Common myeloid progenitor, CD34-positive (primary cell): Measurements from ENCODE around the gene RBMS1.

ENCODE experiments used
- CTCF ChIA-PET: fragments of 350-600 bp; sonication (Branson Sonifier 250); formaldehyde crosslinking; loops from one replicate; lab custom pipeline; 2021; ENCODE audit warnings: antibody characterized with exemption; lab: Charles Lee
- POLR2A ChIA-PET: fragments of 350-600 bp; sonication (Branson Sonifier 250); formaldehyde crosslinking; loops from one replicate; lab custom pipeline; 2021; ENCODE audit warnings: antibody characterized with exemption; lab: Charles Lee
- DNase-seq, 3 donors: peaks; one replicate each; pipeline versions ENCODE4 v3.0.0 to v3.0.0-alpha.2; 2013
- H3K27ac ChIP-seq, 2 experiments: 1 replicate in 1 of 2; 2 replicates in 1 of 2; pipeline ENCODE4 v1.7.0; 2013; ENCODE audit warnings: inconsistent platforms in 2 of 2, low read length in 2 of 2, mild to moderate bottlenecking in 2 of 2, low read depth in 1 of 2, moderate library complexity in 1 of 2; ENCODE audit not compliant: severe bottlenecking in 2 of 2, insufficient read depth in 1 of 2, poor library complexity in 1 of 2
- H3K27me3 ChIP-seq, 5 experiments: replicated peaks in 2 of 5; 1 replicate in 3 of 5; 2 replicates in 2 of 5; pipeline versions ENCODE4 v1.6.1 to v1.7.0; 2013; ENCODE audit warnings: low read length in 4 of 5, mild to moderate bottlenecking in 2 of 5, moderate library complexity in 2 of 5, inconsistent platforms in 1 of 5; ENCODE audit not compliant: insufficient read depth in 5 of 5, control insufficient read depth in 4 of 5
- H3K36me3 ChIP-seq, 4 experiments: 1 replicate in 2 of 4; 2 replicates in 2 of 4; pipeline versions ENCODE4 v1.6.1 to v1.7.0; 2013; ENCODE audit warnings: low read length in 3 of 4, control low read depth in 1 of 4, mild to moderate bottlenecking in 1 of 4; ENCODE audit not compliant: control insufficient read depth in 4 of 4, insufficient read depth in 4 of 4
- H3K4me1 ChIP-seq, 4 experiments: 1 replicate in 3 of 4; 2 replicates in 1 of 4; pipeline versions ENCODE4 v1.6.1 to v1.7.1; 2013; ENCODE audit warnings: low read length in 3 of 4, mild to moderate bottlenecking in 3 of 4, control low read depth in 1 of 4, inconsistent platforms in 1 of 4, moderate library complexity in 1 of 4; ENCODE audit not compliant: control insufficient read depth in 4 of 4, insufficient read depth in 4 of 4; ENCODE audit errors: control extremely low read depth in 1 of 4
- H3K4me3 ChIP-seq, 7 experiments: 1 replicate in 4 of 7; 2 replicates in 3 of 7; pipeline versions ENCODE4 v1.5.1 to v1.7.0; 2013; ENCODE audit warnings: mild to moderate bottlenecking in 7 of 7, low read length in 6 of 7, moderate library complexity in 6 of 7, inconsistent platforms in 2 of 7, low read depth in 2 of 7, control low read depth in 1 of 7; ENCODE audit not compliant: insufficient read depth in 4 of 7, control insufficient read depth in 1 of 7; ENCODE audit errors: extremely low read depth in 1 of 7
- H3K9me3 ChIP-seq, 5 experiments: 1 replicate in 4 of 5; 2 replicates in 1 of 5; pipeline versions ENCODE4 v1.6.1 to v1.7.1; 2013; ENCODE audit warnings: low read length in 4 of 5, mild to moderate bottlenecking in 2 of 5, inconsistent platforms in 1 of 5, low read depth in 1 of 5, moderate library complexity in 1 of 5; ENCODE audit not compliant: control insufficient read depth in 4 of 5, insufficient read depth in 2 of 5; ENCODE audit errors: control extremely low read depth in 1 of 5
- WGBS: methylation state at CpG from one replicate; pipeline ENCODE4 v1.1.5; 2013; ENCODE audit not compliant: insufficient coverage; 5-methylcytosine and 5-hydroxymethylcytosine counted together

RBMS1 gene

GRCh38 chr2:160355080-160355479 lies 138.5 kb downstream of the RBMS1 start:
- no peak for DNase-seq
- Histone ChIP-seq H3K4me3 (no peak overlapping the region), H3K9me3 (peaks cover 0 to 3% (median 0%) of the 10 kb centered on the region in 5 experiments), H3K4me1 (peaks cover 0 to 7% (median 0%) of the 10 kb centered on the region in 4 experiments), H3K36me3 (peaks cover 0 to 4% (median under 1%) of the 10 kb centered on the region in 4 experiments), H3K27me3 (no peaks in the 10 kb centered on the region), H3K27ac (no peak overlapping the region)
- CTCF ChIA-PET = interaction anchor here (1.7 to 2.4 kb wide), 4 partner anchors 14 to 566 kb away, joined by 4 to 6 read pairs (median 6); no protein-coding TSS in a partner anchor
- WGBS = 100% methylated on average over 1 of the region's 2 CpGs
- POLR2A ChIA-PET = no interaction called here

GRCh38 chr2:160354677-160355076 lies 138.9 kb downstream of the RBMS1 start:
- ChIA-PET POLR2A (interaction anchor here (0.6 kb wide), 1 partner anchor 515 kb away, joined by 3 read pairs; no protein-coding TSS in a partner anchor), CTCF (interaction anchor here (1.2 to 3.4 kb wide), 9 partner anchors 11 to 615 kb away, joined by 3 to 20 read pairs (median 6); no protein-coding TSS in a partner anchor)
- 94% methylated on average over 6 of the region's 6 CpGs for WGBS

GRCh38 chr2:160353813-160354212 lies 139.8 kb downstream of the RBMS1 start:
- peaks cover 0 to 7% (median 0%) of the 10 kb centered on the region in 4 experiments for H3K4me1 ChIP-seq
- POLR2A ChIA-PET = interaction anchor here (0.6 kb wide), 1 partner anchor 516 kb away, joined by 3 read pairs; no protein-coding TSS in a partner anchor
- CTCF ChIA-PET = interaction anchor here (0.6 to 3.4 kb wide), 30 partner anchors 9 to 710 kb away, joined by 3 to 20 read pairs (median 4); no protein-coding TSS in a partner anchor
- 100% methylated on average over 2 of the region's 5 CpGs for WGBS
- H3K27ac ChIP-seq = no peak overlapping the region
- peaks cover 0 to 3% (median 0%) of the 10 kb centered on the region in 5 experiments for H3K9me3 ChIP-seq
- H3K4me3 ChIP-seq = no peak overlapping the region
- DNase-seq = no peak
- peaks cover 0 to 7% (median 4%) of the 10 kb centered on the region in 4 experiments for H3K36me3 ChIP-seq
- H3K27me3 ChIP-seq = no peaks in the 10 kb centered on the region

More at GRCh38 chr2:160354677-160355076, 138.9 kb downstream of the RBMS1 start:
- peaks cover 0 to 7% (median 2%) of the 10 kb centered on the region in 4 experiments for H3K36me3 ChIP-seq
- H3K4me1 ChIP-seq = peaks cover 0 to 7% (median 0%) of the 10 kb centered on the region in 4 experiments
- no peak for DNase-seq
- H3K9me3 ChIP-seq = peaks cover 0 to 3% (median 0%) of the 10 kb centered on the region in 5 experiments
- H3K4me3 ChIP-seq = no peak overlapping the region
- H3K27ac ChIP-seq = no peak overlapping the region
- no peaks in the 10 kb centered on the region for H3K27me3 ChIP-seq

- Histone ChIP-seq H3K27ac (no peak overlapping the region), H3K36me3 (peaks cover 0 to 7% (median 4%) of the 10 kb centered on the region in 4 experiments), H3K4me1 (peaks cover 0 to 7% (median 0%) of the 10 kb centered on the region in 4 experiments), H3K4me3 (no peak overlapping the region), H3K27me3 (no peaks in the 10 kb centered on the region), H3K9me3 (peaks cover 0 to 3% (median 0%) of the 10 kb centered on the region in 5 experiments)
- DNase-seq = peak; percentile 39 to 61 (median 55)
- ChIA-PET CTCF (interaction anchor here (0.6 to 3.4 kb wide), 31 partner anchors 9 to 711 kb away, joined by 3 to 20 read pairs (median 4); no protein-coding TSS in a partner anchor), POLR2A (no interaction called here)
- no CpG with 5 or more reads among the region's 1 CpG for WGBS
These were observed 140.4 kb downstream of the RBMS1 start for GRCh38 chr2:160353166-160353565.

GRCh38 chr2:160352500-160352899 lies 141.1 kb downstream of the RBMS1 start:
- WGBS = 100% methylated on average over 1 of the region's 5 CpGs
- Histone ChIP-seq H3K27ac (no peak overlapping the region), H3K4me1 (peaks cover 0 to 7% (median 0%) of the 10 kb centered on the region in 4 experiments), H3K9me3 (peaks cover 0 to 3% (median 0%) of the 10 kb centered on the region in 5 experiments), H3K27me3 (no peaks in the 10 kb centered on the region), H3K4me3 (no peak overlapping the region), H3K36me3 (peaks cover 0 to 7% (median 3%) of the 10 kb centered on the region in 4 experiments)
- DNase-seq = no peak
- CTCF ChIA-PET = interaction anchor here (0.8 to 3.4 kb wide), 18 partner anchors 9 to 711 kb away, joined by 3 to 20 read pairs (median 5); no protein-coding TSS in a partner anchor
- POLR2A ChIA-PET = no interaction called here

GRCh38 chr2:160351956-160352355 lies 141.7 kb downstream of the RBMS1 start:
- H3K36me3 ChIP-seq = peaks cover 0 to 7% (median 3%) of the 10 kb centered on the region in 4 experiments
- 97% methylated on average over 3 of the region's 4 CpGs for WGBS
- H3K4me3 ChIP-seq = no peak overlapping the region
- H3K27me3 ChIP-seq = no peaks in the 10 kb centered on the region
- H3K27ac ChIP-seq = no peak overlapping the region
- POLR2A ChIA-PET = no interaction called here
- peaks cover 0 to 3% (median 0%) of the 10 kb centered on the region in 5 experiments for H3K9me3 ChIP-seq
- peaks cover 0 to 7% (median 0%) of the 10 kb centered on the region in 4 experiments for H3K4me1 ChIP-seq
- CTCF ChIA-PET = interaction anchor here (0.8 to 3.4 kb wide), 10 partner anchors 22 to 712 kb away, joined by 3 to 20 read pairs (median 7); no protein-coding TSS in a partner anchor
- no peak for DNase-seq

- no peak for DNase-seq
- no peak overlapping the region for H3K4me3 ChIP-seq
- no CpG with 5 or more reads among the region's 2 CpGs for WGBS
- no peaks in the 10 kb centered on the region for H3K9me3 ChIP-seq
- CTCF ChIA-PET = no interaction called here
- peaks cover 0 to 7% (median 3%) of the 10 kb centered on the region in 4 experiments for H3K36me3 ChIP-seq
- no peaks in the 10 kb centered on the region for H3K27me3 ChIP-seq
- peaks cover 0 to 7% (median 0%) of the 10 kb centered on the region in 4 experiments for H3K4me1 ChIP-seq
- no peak overlapping the region for H3K27ac ChIP-seq
- POLR2A ChIA-PET = no interaction called here
These were observed 144.3 kb downstream of the RBMS1 start for GRCh38 chr2:160349306-160349705.
